Activated CD4-positive, alpha-beta T cell treated with anti-CD3 and anti-CD28 coated beads, Interleukin-2, amount 50 U/mL, for 16 hours (primary cell): ENCODE results near the gene CRELD1.

Experiments
- DNase-seq: peaks from one replicate; pipeline ENCODE4 v3.0.0-alpha.2; 2020

Gene CRELD1

GRCh38 chr3:9906480-9906879 is 27.2 kb upstream of the CRELD1 start:
- no peak for DNase-seq

- DNase-seq: no peak
These were observed 25.3 kb upstream of the CRELD1 start for GRCh38 chr3:9908286-9908685.

GRCh38 chr3:9909221-9910013 is 24.2 kb upstream of the CRELD1 start:
- DNase-seq: no peak

GRCh38 chr3:9911863-9912262 is 21.8 kb upstream of the CRELD1 start:
- no peak for DNase-seq

- DNase-seq: no peak
These were observed 21.2 kb upstream of the CRELD1 start for GRCh38 chr3:9912294-9912935.

- no peak for DNase-seq
These were observed 20.0 kb upstream of the CRELD1 start for GRCh38 chr3:9913601-9914000.

GRCh38 chr3:9914011-9914410 is 19.6 kb upstream of the CRELD1 start:
- DNase-seq: no peak

GRCh38 chr3:9914559-9915253 is 18.9 kb upstream of the CRELD1 start:
- no peak for DNase-seq

GRCh38 chr3:9915254-9916141 is 18.1 kb upstream of the CRELD1 start:
- no peak for DNase-seq

- DNase-seq: no peak
These were observed 17.3 kb upstream of the CRELD1 start for GRCh38 chr3:9916346-9916733.

- no peak for DNase-seq
These were observed 16.6 kb upstream of the CRELD1 start, which contains the start of gene IL17RC for GRCh38 chr3:9916734-9917680. Gene IL17RC, plus strand, starts transcription at chr3:9917098. Its CDS starts 218 bp downstream, at chr3:9917316.

GRCh38 chr3:9917820-9918219 is 15.8 kb upstream of the CRELD1 start:
- DNase-seq: no peak

GRCh38 chr3:9918261-9919038 is 15.2 kb upstream of the CRELD1 start:
- DNase-seq: no peak

- DNase-seq: no peak
These were observed 5.5 kb upstream of the CRELD1 start for GRCh38 chr3:9928158-9928557.

GRCh38 chr3:9930804-9931418 is 2.7 kb upstream of the CRELD1 start:
- DNase-seq: no peak

GRCh38 chr3:9932535-9932842 is 1.1 kb upstream of the CRELD1 start:
- no peak for DNase-seq

- peak; percentile 92 for DNase-seq
These were observed 632 bp upstream of the CRELD1 start for GRCh38 chr3:9932843-9933560.

GRCh38 chr3:9934235-9934621 is 594 bp downstream of the CRELD1 start:
- DNase-seq: no peak

- DNase-seq: no peak
These were observed 1.4 kb downstream of the CRELD1 start for GRCh38 chr3:9934993-9935392.

- DNase-seq: no peak
These were observed 2.4 kb downstream of the CRELD1 start for GRCh38 chr3:9935966-9936510.
